Measurements from ENCODE around the gene TTC1.
"Not testable (repeated sequence)": the region's sequence is repeated elsewhere in the genome, so short reads cannot be mapped to it uniquely, and the experiment has no call there.

TTC1 gene

GRCh38 chr5:160007514-160007913 lies 1.4 kb upstream of the TTC1 start:
- DNase-seq = no peak

GRCh38 chr5:160008529-160008876 lies 436 bp upstream of the TTC1 start:
- not testable (repeated sequence) for DNase-seq

GRCh38 chr5:160009591-160009989 lies 651 bp downstream of the TTC1 start:
- DNase-seq = no peak

GRCh38 chr5:160011471-160011870 lies 2.5 kb downstream of the TTC1 start:
- no peak for DNase-seq

GRCh38 chr5:160014197-160014596 lies 5.3 kb downstream of the TTC1 start:
- DNase-seq = not testable (repeated sequence)

GRCh38 chr5:160018945-160019625 lies 10.1 kb downstream of the TTC1 start:
- DNase-seq = no peak

GRCh38 chr5:160020266-160020770 lies 11.4 kb downstream of the TTC1 start:
- no peak for DNase-seq

GRCh38 chr5:160020964-160021363 lies 12.0 kb downstream of the TTC1 start:
- DNase-seq = no peak

- peak; percentile 78 for DNase-seq
Measured at GRCh38 chr5:160021831-160022446, 13.0 kb downstream of the TTC1 start.

GRCh38 chr5:160023007-160023907 lies 14.3 kb downstream of the TTC1 start:
- no peak for DNase-seq

- DNase-seq = no peak
Measured at GRCh38 chr5:160023908-160024630, 15.1 kb downstream of the TTC1 start.

GRCh38 chr5:160029004-160029403 lies 20.1 kb downstream of the TTC1 start:
- DNase-seq = no peak

- DNase-seq = no peak
Measured at GRCh38 chr5:160029540-160030139, 20.7 kb downstream of the TTC1 start.

GRCh38 chr5:160030631-160031377 lies 21.9 kb downstream of the TTC1 start:
- no peak for DNase-seq

- DNase-seq = no peak
Measured at GRCh38 chr5:160033546-160034252, 24.8 kb downstream of the TTC1 start.

- no peak for DNase-seq
Measured at GRCh38 chr5:160036243-160036642, 27.3 kb downstream of the TTC1 start.

GRCh38 chr5:160036884-160037283 lies 27.9 kb downstream of the TTC1 start:
- no peak for DNase-seq

- DNase-seq = peak; percentile 9
Measured at GRCh38 chr5:160039810-160040470, 31.0 kb downstream of the TTC1 start.

- no peak for DNase-seq
Measured at GRCh38 chr5:160040471-160040835, 31.5 kb downstream of the TTC1 start.

GRCh38 chr5:160042671-160043070 lies 33.7 kb downstream of the TTC1 start:
- DNase-seq = no peak

- DNase-seq = peak; percentile 22
Measured at GRCh38 chr5:160044391-160044804, 35.5 kb downstream of the TTC1 start.
